HepG2 (cell line): ENCODE data around the gene SLAMF9.

Experiments
- ATF3 ChIP-seq: sonication (generic); formaldehyde crosslinking; IDR thresholded peaks from 2 replicates; pipeline ENCODE4 v1.4.0; 2020; ENCODE audit warnings: missing genetic modification reagents
- CTCF ChIP-seq: sonication (generic); formaldehyde crosslinking; IDR thresholded peaks from 2 replicates; pipeline ENCODE4 v1.5.0; 2020; ENCODE audit warnings: mild to moderate bottlenecking, missing genetic modification reagents, moderate library complexity
- FOXM1 ChIP-seq: sonication (generic); formaldehyde crosslinking; IDR thresholded peaks from 2 replicates; pipeline ENCODE4 v1.5.0; 2020; ENCODE audit warnings: missing genetic modification reagents
- NCOA5 ChIP-seq: sonication (generic); formaldehyde crosslinking; IDR thresholded peaks from 2 replicates; pipeline ENCODE4 v1.4.0; 2020; ENCODE audit warnings: missing genetic modification reagents
- NPAS2 ChIP-seq: sonication (generic); formaldehyde crosslinking; IDR thresholded peaks from 2 replicates; pipeline ENCODE4 v1.8.0; 2022; ENCODE audit warnings: mild to moderate bottlenecking, missing genetic modification reagents, borderline replicate concordance
- NR3C1 ChIP-seq: sonication (generic); formaldehyde crosslinking; IDR thresholded peaks from 2 replicates; pipeline ENCODE4 v1.4.0; 2020; ENCODE audit warnings: missing genetic modification reagents
- POGZ ChIP-seq: sonication (generic); formaldehyde crosslinking; IDR thresholded peaks from 2 replicates; pipeline ENCODE4 v1.4.0; 2020; ENCODE audit warnings: mild to moderate bottlenecking, missing genetic modification reagents
- RAD21 ChIP-seq: fragments of 450-650 bp; formaldehyde crosslinking; IDR thresholded peaks from 2 replicates; pipeline ENCODE4 v1.5.0; 2020; ENCODE audit warnings: mild to moderate bottlenecking
- ZBTB2 ChIP-seq: sonication (generic); formaldehyde crosslinking; IDR thresholded peaks from 2 replicates; pipeline ENCODE4 v1.8.0; 2022; ENCODE audit warnings: low read depth, missing genetic modification reagents
- ZBTB26 ChIP-seq: IDR thresholded peaks from 2 replicates; pipeline ENCODE4 v1.6.1; 2016; ENCODE audit warnings: missing compliant biosample characterization, missing genetic modification reagents, borderline replicate concordance
- ZFX ChIP-seq: sonication (generic); formaldehyde crosslinking; IDR thresholded peaks from 2 replicates; pipeline ENCODE4 v1.4.0; 2020; ENCODE audit warnings: mild to moderate bottlenecking, low read depth, missing genetic modification reagents, moderate library complexity
- ZNF777 ChIP-seq: sonication (generic); formaldehyde crosslinking; IDR thresholded peaks from 2 replicates; pipeline ENCODE4 v1.4.0; 2020; ENCODE audit warnings: missing genetic modification reagents

GRCh38 chr1:159968901-159969300 lies 14.9 kb upstream of the SLAMF9 start:
- TF ChIP-seq FOXM1 (CRISPR knock-in tag): no peak
- no peak for TF ChIP-seq CTCF (CRISPR knock-in tag)
- no peak for TF ChIP-seq NPAS2 (CRISPR knock-in tag)
- no peak for TF ChIP-seq ZBTB26 (CRISPR knock-in tag)
- no peak for TF ChIP-seq ZFX (CRISPR knock-in tag)
- TF ChIP-seq NR3C1 (CRISPR knock-in tag): no peak
- TF ChIP-seq POGZ (CRISPR knock-in tag): no peak
- no peak for TF ChIP-seq NCOA5 (CRISPR knock-in tag)
- no peak for TF ChIP-seq RAD21
- no peak for TF ChIP-seq ZNF777 (CRISPR knock-in tag)
- TF ChIP-seq ZBTB2 (CRISPR knock-in tag): no peak
- no peak for TF ChIP-seq ATF3 (CRISPR knock-in tag)
